H9 (cell line): Measurements from ENCODE around the gene EME1. TPM values are rescaled to one million over a fixed set of nuclear protein-coding genes. Genes with fewer than 3 reads are reported as not detected.
A peak's percentile ranks its signal among the peaks of the same experiment; 100 is the strongest.

ENCODE experiments used
- DNase-seq: peaks from one replicate; pipeline ENCODE4 v3.0.0-alpha.2; 2017
- H2AFZ ChIP-seq: one replicate; pipeline ENCODE4 v1.6.1; 2013; ENCODE audit warnings: mild to moderate bottlenecking, low read length, control low read depth, moderate library complexity
- H2AK5ac ChIP-seq: 2 replicates; pipeline ENCODE4 v1.6.1; 2013; ENCODE audit warnings: low read length, control low read depth, mixed read lengths; ENCODE audit not compliant: insufficient read length
- H2BK120ac ChIP-seq: one replicate; pipeline ENCODE4 v1.6.1; 2013; ENCODE audit warnings: low read depth, mild to moderate bottlenecking, low read length, control low read depth, inconsistent platforms; ENCODE audit not compliant: poor library complexity, severe bottlenecking
- H2BK12ac ChIP-seq: 2 replicates; pipeline ENCODE4 v1.6.1; 2013; ENCODE audit warnings: low read length, control low read depth, mixed read lengths, low read depth; ENCODE audit not compliant: insufficient read length
- H2BK15ac ChIP-seq: 2 replicates; pipeline ENCODE4 v1.6.1; 2013; ENCODE audit warnings: low read depth, low read length, control low read depth
- H2BK20ac ChIP-seq: one replicate; pipeline ENCODE4 v1.6.1; 2013; ENCODE audit warnings: low read depth, mild to moderate bottlenecking, low read length, control low read depth, inconsistent platforms; ENCODE audit not compliant: poor library complexity, severe bottlenecking
- H2BK5ac ChIP-seq: 2 replicates; pipeline ENCODE4 v1.6.1; 2013; ENCODE audit warnings: low read length, control low read depth, mixed read lengths; ENCODE audit not compliant: insufficient read length
- H3K14ac ChIP-seq: 2 replicates; pipeline ENCODE4 v1.6.1; 2013; ENCODE audit warnings: low read length, control low read depth; ENCODE audit not compliant: insufficient read depth
- H3K18ac ChIP-seq: 2 replicates; pipeline ENCODE4 v1.6.1; 2013; ENCODE audit warnings: low read depth, mild to moderate bottlenecking, mixed read lengths, low read length, control low read depth; ENCODE audit not compliant: insufficient read length
- H3K23ac ChIP-seq: 2 replicates; pipeline ENCODE4 v1.6.1; 2013; ENCODE audit warnings: low read length, control low read depth, mixed read lengths, low read depth; ENCODE audit not compliant: insufficient read length
- H3K23me2 ChIP-seq: 2 replicates; pipeline ENCODE4 v1.6.1; 2013; ENCODE audit warnings: low read depth, mild to moderate bottlenecking, mixed read lengths, low read length, control low read depth; ENCODE audit not compliant: insufficient read length, poor library complexity, severe bottlenecking
- H3K27ac ChIP-seq: 2 replicates; pipeline ENCODE4 v1.5.1; 2013; ENCODE audit warnings: low read length, control low read depth, mixed read lengths, low read depth; ENCODE audit not compliant: insufficient read length
- H3K27me3 ChIP-seq: 2 replicates; pipeline ENCODE4 v1.6.1; 2013; ENCODE audit warnings: low read length, control low read depth, inconsistent platforms; ENCODE audit not compliant: insufficient read depth
- H3K4ac ChIP-seq: 2 replicates; pipeline ENCODE4 v1.6.1; 2013; ENCODE audit warnings: low read depth, mild to moderate bottlenecking, control low read depth, inconsistent platforms, low read length, moderate library complexity
- H3K4me1 ChIP-seq: 2 replicates; pipeline ENCODE4 v1.6.1; 2013; ENCODE audit warnings: low read length, control low read depth, inconsistent platforms; ENCODE audit not compliant: insufficient read depth
- H3K4me2 ChIP-seq: 2 replicates; pipeline ENCODE4 v1.6.1; 2013; ENCODE audit warnings: low read length, control low read depth, mixed read lengths; ENCODE audit not compliant: insufficient read length, insufficient read depth
- H3K56ac ChIP-seq: 2 replicates; pipeline ENCODE4 v1.6.1; 2013; ENCODE audit warnings: low read depth, mild to moderate bottlenecking, mixed read lengths, low read length, control low read depth; ENCODE audit not compliant: insufficient read length
- H3K79me1 ChIP-seq: 2 replicates; pipeline ENCODE4 v1.6.1; 2013; ENCODE audit warnings: low read depth, mild to moderate bottlenecking, moderate library complexity, low read length, control low read depth, inconsistent platforms; ENCODE audit not compliant: insufficient read depth, poor library complexity, severe bottlenecking
- H3K79me2 ChIP-seq: 2 replicates; pipeline ENCODE4 v1.6.1; 2013; ENCODE audit warnings: low read length, control low read depth, inconsistent platforms; ENCODE audit not compliant: insufficient read depth
- H3K9ac ChIP-seq: 2 replicates; pipeline ENCODE4 v1.6.1; 2013; ENCODE audit warnings: low read length, control low read depth, mixed read lengths; ENCODE audit not compliant: insufficient read length; ENCODE audit errors: extremely low read depth
- H3K9me3 ChIP-seq: one replicate; pipeline ENCODE4 v1.6.1; 2013; ENCODE audit warnings: low read depth, low read length, inconsistent platforms; ENCODE audit not compliant: control insufficient read depth
- H3T11ph ChIP-seq: one replicate; pipeline ENCODE4 v1.6.1; 2013; ENCODE audit warnings: mild to moderate bottlenecking, low read length, control low read depth, inconsistent platforms
- H4K20me1 ChIP-seq: one replicate; pipeline ENCODE4 v1.6.1; 2013; ENCODE audit not compliant: control insufficient read depth, insufficient read length, insufficient read depth
- H4K5ac ChIP-seq: 2 replicates; pipeline ENCODE4 v1.6.1; 2013; ENCODE audit warnings: low read depth, mild to moderate bottlenecking, mixed read lengths, low read length, control low read depth; ENCODE audit not compliant: insufficient read length
- H4K8ac ChIP-seq: replicated peaks from 2 replicates; pipeline ENCODE4 v1.6.1; 2013; ENCODE audit warnings: low read length, control low read depth, mixed read lengths, low read depth; ENCODE audit not compliant: insufficient read length
- H4K91ac ChIP-seq: 2 replicates; pipeline ENCODE4 v1.6.1; 2013; ENCODE audit warnings: low read depth, mild to moderate bottlenecking, moderate library complexity, mixed read lengths, low read length, control low read depth; ENCODE audit not compliant: insufficient read length
- H3K27ac Mint-ChIP-seq, 3 experiments: 2 replicates in 2 of 3; 3 replicates in 1 of 3; pipeline ENCODE4 v1.8.0; 2020 to 2021; ENCODE audit warnings: mixed read lengths in 3 of 3, mild to moderate bottlenecking in 1 of 3, moderate library complexity in 1 of 3
- H3K27me3 Mint-ChIP-seq: 2 replicates; pipeline ENCODE4 v1.8.0; 2021; ENCODE audit warnings: low read depth, mild to moderate bottlenecking, moderate library complexity, mixed read lengths
- H3K36me3 Mint-ChIP-seq, 3 experiments: 2 replicates in 2 of 3; 3 replicates in 1 of 3; pipeline ENCODE4 v1.8.0; 2020 to 2021; ENCODE audit warnings: low read depth in 3 of 3, mixed read lengths in 3 of 3; ENCODE audit not compliant: insufficient read depth in 1 of 3
- H3K4me1 Mint-ChIP-seq, 2 experiments: 2 replicates each; pipeline ENCODE4 v1.8.0; 2020; ENCODE audit warnings: mixed read lengths in 2 of 2
- H3K4me3 Mint-ChIP-seq, 2 experiments: 2 replicates in 1 of 2; 3 replicates in 1 of 2; pipeline ENCODE4 v1.8.0; 2020 to 2021; ENCODE audit warnings: mild to moderate bottlenecking in 2 of 2, mixed read lengths in 2 of 2, moderate library complexity in 1 of 2
- H3K9me3 Mint-ChIP-seq, 2 experiments: 2 replicates in 1 of 2; 3 replicates in 1 of 2; pipeline ENCODE4 v1.8.0; 2020; ENCODE audit warnings: mild to moderate bottlenecking in 2 of 2, mixed read lengths in 2 of 2, moderate library complexity in 1 of 2
- CTCF ChIP-seq: fragments of 200-600 bp; sonication (generic); conservative IDR thresholded peaks from 3 replicates; pipeline ENCODE4 v1.8.0; 2021; ENCODE audit warnings: antibody characterized with exemption, mild to moderate bottlenecking
- WGBS: extraction: QIAGEN DNeasy Blood & Tissue Kit; methylation state at CpG from one replicate; pipeline ENCODE4 v1.1.7; 2013; ENCODE audit warnings: missing lambda C conversion rate, low lambda C conversion rate, mixed read lengths; ENCODE audit not compliant: insufficient read length; ENCODE audit errors: extremely low coverage; 5-methylcytosine and 5-hydroxymethylcytosine counted together
- total RNA-seq: library from RNA; stranded (reverse); gene quantifications from 2 replicates; pipeline ENCODE4 v1.2.1, GENCODE V29; 2021

EME1 gene
- total RNA-seq, 1 experiment from 2014 or later, result 15.1 TPM

- H3K27ac ChIP-seq, result no peak overlapping the region
- no CpG with 5 or more reads among the region's 8 CpGs for WGBS
- H3K23me2 ChIP-seq, result peaks cover 12% of the 10 kb centered on the region
- Mint-ChIP-seq H3K36me3 (peaks cover 0 to 5% (median 0%) of the 10 kb centered on the region in 3 experiments; a peak in 2 of 7 replicates), H3K9me3 (peaks cover 3 to 4% of the 10 kb centered on the region in 2 experiments; a peak in 4 of 5 replicates), H3K27me3 (peaks cover 20% of the 10 kb centered on the region), H3K27ac (no peak overlapping the region), H3K4me3 (peak overlapping the region; percentile 71 to 84), H3K4me1 (peaks cover 16 to 20% of the 10 kb centered on the region in 2 experiments)
- H3K18ac ChIP-seq, result no peak overlapping the region
- H2AFZ ChIP-seq, result no peak overlapping the region
- no peak overlapping the region for H3K56ac ChIP-seq
- peak overlapping the region; percentile 1; the same call in 1 of the 2 replicates for H3K14ac ChIP-seq
- H3K79me2 ChIP-seq, result no peaks in the 10 kb centered on the region
- no peaks in the 10 kb centered on the region for H3K79me1 ChIP-seq
- no peaks in the 10 kb centered on the region; the same call in 1 of the 2 replicates for H3K4me1 ChIP-seq
- H4K91ac ChIP-seq, result no peak overlapping the region
- no peak overlapping the region for H2AK5ac ChIP-seq
- H2BK15ac ChIP-seq, result no peak overlapping the region
- H3K4me2 ChIP-seq, result peak overlapping the region; percentile 55
- H2BK12ac ChIP-seq, result no peak overlapping the region
- no peak overlapping the region for H4K5ac ChIP-seq
- TF ChIP-seq CTCF, result no peak
- no peak overlapping the region for H4K8ac ChIP-seq
- H3T11ph ChIP-seq, result no peak overlapping the region
- no peaks in the 10 kb centered on the region for H4K20me1 ChIP-seq
- H2BK5ac ChIP-seq, result no peak overlapping the region
- no peak for DNase-seq
- no peaks in the 10 kb centered on the region; the same call in 1 of the 2 replicates for H3K27me3 ChIP-seq
- H2BK120ac ChIP-seq, result no peak overlapping the region
- no peak overlapping the region for H3K4ac ChIP-seq
- no peak overlapping the region for H3K23ac ChIP-seq
- no peak overlapping the region for H3K9ac ChIP-seq
- no peaks in the 10 kb centered on the region for H3K9me3 ChIP-seq
- no peak overlapping the region for H2BK20ac ChIP-seq
Measured at GRCh38 chr17:50424996-50425681, 52.1 kb downstream of the EME1 start.
